GM12892 (cell line): Measurements from ENCODE around the gene MAP3K12.
"Not testable (repeated sequence)": the region's sequence is repeated elsewhere in the genome, so short reads cannot be mapped to it uniquely, and the experiment has no call there.

Experiments
- DNase-seq: peaks from one replicate; pipeline ENCODE4 v3.0.0; 2011; ENCODE audit not compliant: insufficient read length
- FAIRE-seq: peaks from 2 replicates; lab custom pipeline; 2011; peaks lifted over from hg19 to GRCh38; lab: Jason Lieb, UNC
- POLR2A ChIP-seq: IDR thresholded peaks from 2 replicates; pipeline ENCODE4 v1.6.1; 2011; ENCODE audit warnings: low read depth, low read length, control low read depth
- POLR2AphosphoS5 ChIP-seq: IDR thresholded peaks from 2 replicates; pipeline ENCODE4 v1.6.1; 2011; ENCODE audit warnings: low read depth, low read length, control low read depth
- TAF1 ChIP-seq: IDR thresholded peaks from 2 replicates; pipeline ENCODE4 v1.6.1; 2011; ENCODE audit warnings: low read depth, mild to moderate bottlenecking, control low read depth, low read length, borderline replicate concordance

Gene MAP3K12

GRCh38 chr12:53443955-53444354 lies 55.3 kb downstream of the MAP3K12 start:
- FAIRE-seq (no peak), DNase-seq (no peak)
- TF ChIP-seq TAF1: no peak
- TF ChIP-seq POLR2AphosphoS5: no peak
- TF ChIP-seq POLR2A: no peak

- TF ChIP-seq POLR2A (peak; percentile 99), TAF1 (peak; percentile 89), POLR2AphosphoS5 (peak; percentile 99)
- DNase-seq: peak; percentile 91
- FAIRE-seq: peak; percentile 91
Observed at GRCh38 chr12:53441040-53441833, 58.0 kb downstream of the MAP3K12 start, which contains the start of gene PRR13. Gene PRR13, plus strand, starts transcription at chr12:53441734. Its CDS starts 981 bp downstream, at chr12:53442715.

- FAIRE-seq, DNase-seq: not testable (repeated sequence)
Observed at GRCh38 chr12:53439582-53439981, 59.7 kb downstream of the MAP3K12 start.

- not testable (repeated sequence) for DNase-seq, FAIRE-seq
Observed at GRCh38 chr12:53435326-53435725, 63.9 kb downstream of the MAP3K12 start.

GRCh38 chr12:53431187-53431586 lies 68.1 kb downstream of the MAP3K12 start:
- no peak for FAIRE-seq
- TF ChIP-seq POLR2AphosphoS5: no peak
- TF ChIP-seq POLR2A: no peak
- TF ChIP-seq TAF1: no peak
- DNase-seq: no peak

GRCh38 chr12:53430116-53430515 lies 69.1 kb downstream of the MAP3K12 start:
- FAIRE-seq: no peak
- no peak for DNase-seq
- TF ChIP-seq TAF1 (no peak), POLR2AphosphoS5 (no peak), POLR2A (no peak)
